NCI-H2227 treated with DMSO at 0.1 percent for 48 hours (cell line): Measurements from ENCODE around the gene HECTD4.

Experiments
- DNase-seq: peaks from one replicate; lab custom pipeline; 2025; lab: John Stamatoyannopoulos, UW

HECTD4 gene

DNA sequence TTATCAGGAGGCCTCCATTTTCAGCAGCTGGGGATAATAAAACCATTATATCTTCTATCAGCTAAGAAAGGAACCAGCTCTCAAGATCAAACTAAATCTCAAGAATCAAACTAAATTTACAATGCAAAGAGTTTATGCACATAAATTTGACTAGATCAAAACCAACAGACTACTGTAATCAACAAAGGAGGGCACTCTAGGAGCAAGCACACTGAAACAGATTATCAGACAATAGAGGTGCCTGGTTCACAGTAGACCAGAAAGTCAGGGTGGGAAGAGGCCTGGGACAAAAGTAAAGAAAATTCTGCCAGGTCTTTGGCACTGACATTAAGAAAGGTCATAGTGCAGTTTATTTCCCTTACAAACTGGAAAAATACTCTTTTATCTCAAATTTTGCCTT lies 61.0 kb downstream of the HECTD4 start:
- DNase-seq, result no peak

DNA sequence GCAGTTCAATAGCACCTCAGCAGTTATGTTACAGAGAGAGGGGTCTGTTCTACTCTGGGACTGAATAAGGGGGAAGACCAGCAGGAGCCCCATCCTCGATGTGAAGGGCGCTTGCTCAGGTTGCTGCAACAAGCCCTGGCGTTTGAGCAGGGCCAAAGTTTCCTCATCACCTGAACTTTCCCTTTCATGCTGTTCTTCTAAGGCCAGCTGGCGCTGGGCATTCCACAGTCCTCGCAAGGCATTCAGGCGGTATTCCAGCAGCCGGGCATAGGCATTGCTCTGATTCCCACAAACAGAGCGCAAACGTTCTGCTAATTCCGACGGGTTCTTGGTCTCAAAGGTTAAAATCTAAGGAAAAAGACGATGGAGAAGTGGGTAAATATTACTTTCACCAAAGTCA lies 62.8 kb downstream of the HECTD4 start:
- DNase-seq, result no peak

DNA sequence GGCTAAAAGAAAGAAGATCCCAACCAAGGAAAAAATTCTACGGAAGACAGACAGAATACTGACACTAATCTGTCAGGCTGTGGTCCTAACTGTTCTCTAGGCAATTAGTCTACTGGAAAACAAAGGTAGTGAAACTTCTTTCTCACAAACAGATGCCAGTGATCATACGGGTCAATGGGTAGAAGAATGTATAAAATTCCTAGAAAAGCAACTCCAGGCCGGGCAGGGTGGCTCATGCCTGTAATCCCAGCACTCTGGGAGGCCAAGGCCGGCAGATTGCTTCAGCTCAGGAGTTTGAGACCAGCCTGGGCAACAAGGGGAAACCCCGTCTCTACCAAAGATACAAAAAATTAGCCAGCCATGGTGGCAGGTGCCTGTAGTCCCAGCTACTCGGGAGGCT lies 64.8 kb downstream of the HECTD4 start:
- no peak for DNase-seq

DNA sequence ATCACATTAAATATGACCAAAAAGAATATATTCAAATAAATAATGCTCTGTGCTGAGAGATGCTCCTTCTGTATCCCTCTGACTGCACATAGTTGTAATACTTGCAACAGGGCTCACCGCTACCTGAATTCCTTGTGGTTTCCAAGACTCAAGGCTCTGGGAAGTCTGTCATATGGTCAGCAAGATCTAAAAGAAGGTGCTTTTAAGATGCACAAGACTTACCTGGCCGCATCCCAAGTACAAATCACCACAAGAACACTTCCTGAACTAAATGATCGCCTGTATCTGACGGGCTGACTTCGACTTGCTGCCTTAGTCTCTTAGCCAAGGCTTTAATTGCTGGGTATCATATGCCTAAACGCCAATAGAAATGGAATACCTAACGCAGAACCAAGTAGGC lies 67.2 kb downstream of the HECTD4 start:
- no peak for DNase-seq

DNA sequence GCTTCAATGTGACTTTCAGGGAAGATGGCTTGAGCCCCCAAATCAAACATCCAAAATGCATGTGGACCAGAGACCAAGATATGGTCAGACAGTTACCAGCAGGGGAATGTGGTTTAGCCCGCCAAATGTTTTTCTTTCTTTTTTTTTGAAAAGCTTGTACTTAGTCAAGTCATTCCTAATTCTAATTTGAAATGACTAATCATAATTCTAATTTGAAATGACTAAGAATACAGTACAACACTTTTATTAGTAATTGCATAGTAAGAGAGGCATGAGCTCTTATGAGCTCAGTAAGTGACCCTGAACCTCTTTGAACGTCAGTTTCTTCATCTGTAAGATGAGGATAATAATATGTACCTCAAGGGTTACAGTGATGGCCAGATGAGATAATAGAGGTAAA lies 72.4 kb downstream of the HECTD4 start:
- DNase-seq, result no peak

DNA sequence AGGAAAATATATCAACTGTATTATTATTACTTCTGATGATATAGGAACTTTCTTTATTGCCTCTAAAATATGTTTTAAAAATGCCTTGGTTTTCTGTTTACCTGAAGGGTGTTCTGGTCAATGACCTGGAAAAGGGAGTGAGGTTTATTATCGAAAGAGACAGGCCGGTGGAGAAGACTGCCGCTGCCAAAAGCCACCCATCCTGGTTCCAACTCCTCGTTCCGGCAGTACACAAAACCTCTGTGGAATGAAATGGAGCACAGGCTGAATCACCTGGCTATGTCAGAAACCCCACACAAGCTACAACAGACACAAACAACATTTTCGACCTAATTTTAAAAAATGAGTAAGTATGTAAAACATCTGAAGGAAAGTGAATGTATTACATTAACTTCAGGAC lies 73.6 kb downstream of the HECTD4 start:
- no peak for DNase-seq

DNA sequence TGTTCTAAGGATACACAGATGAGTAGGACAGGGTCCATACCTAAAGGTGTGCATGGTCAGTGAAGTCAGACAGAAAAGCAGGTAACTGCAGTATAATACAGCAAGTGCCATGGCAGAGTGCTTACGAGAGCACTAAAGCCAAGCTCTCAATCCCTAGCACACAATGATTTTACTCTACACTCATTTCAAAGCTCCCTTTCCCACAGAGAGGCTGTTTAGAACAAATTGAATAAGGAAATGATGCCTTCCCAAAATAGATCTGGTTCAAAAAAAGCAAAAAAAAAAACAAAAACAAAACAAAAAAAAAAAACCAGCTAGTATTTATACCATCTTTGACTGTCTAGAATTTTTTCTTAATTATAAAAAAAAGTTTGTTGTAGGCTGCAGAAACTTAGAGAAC lies 74.1 kb downstream of the HECTD4 start:
- no peak for DNase-seq

DNA sequence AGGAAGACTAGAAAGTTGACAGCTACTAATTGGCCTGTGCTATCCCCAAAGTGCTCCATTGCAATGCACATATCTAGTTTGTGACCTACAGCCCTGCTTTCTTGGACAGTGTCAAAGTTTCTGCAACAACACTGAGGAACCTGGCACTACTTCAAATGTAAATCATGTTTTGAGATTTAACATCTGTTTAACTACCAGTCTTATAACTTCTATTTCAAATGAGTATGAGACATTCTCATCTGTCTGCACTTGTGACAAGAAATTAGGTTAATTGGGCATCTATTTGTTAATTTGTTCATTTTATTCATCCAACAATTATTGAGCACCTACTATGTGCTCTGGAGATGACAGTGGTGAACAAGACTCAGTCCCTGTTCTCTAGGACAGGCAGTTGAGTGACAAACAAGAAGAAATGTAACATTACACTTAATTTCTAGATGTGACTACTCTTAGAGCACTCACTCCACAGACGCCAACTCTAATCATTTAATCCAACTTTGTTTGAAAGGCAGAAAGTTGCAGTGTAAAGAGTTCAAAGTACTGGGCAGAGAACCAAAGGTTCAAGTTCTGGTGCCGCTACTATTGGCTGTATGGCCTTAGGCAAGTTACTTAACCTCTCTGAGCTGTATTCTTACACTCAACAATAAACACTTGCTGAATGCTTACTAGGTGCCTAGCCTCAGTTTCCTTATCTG lies 74.8 kb downstream of the HECTD4 start:
- no peak for DNase-seq

DNA sequence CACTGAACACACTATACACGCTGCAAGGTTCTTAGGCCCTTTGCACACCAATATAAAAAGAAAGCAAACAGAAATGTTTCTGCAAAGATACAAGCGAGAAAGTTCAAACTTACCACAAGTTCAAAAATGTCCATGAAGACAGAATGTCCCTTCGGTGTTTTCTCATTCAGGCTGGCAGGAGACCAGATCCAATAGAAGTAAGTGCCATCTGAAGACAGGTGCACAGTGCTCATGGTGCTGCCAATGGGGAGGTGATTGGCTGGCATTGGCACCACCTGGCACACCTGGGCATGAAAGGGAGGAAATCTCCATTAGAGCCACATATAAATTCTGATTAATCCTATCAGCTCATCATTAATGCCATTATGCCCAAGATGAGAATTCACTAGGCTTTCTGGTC lies 76.3 kb downstream of the HECTD4 start:
- no peak for DNase-seq

DNA sequence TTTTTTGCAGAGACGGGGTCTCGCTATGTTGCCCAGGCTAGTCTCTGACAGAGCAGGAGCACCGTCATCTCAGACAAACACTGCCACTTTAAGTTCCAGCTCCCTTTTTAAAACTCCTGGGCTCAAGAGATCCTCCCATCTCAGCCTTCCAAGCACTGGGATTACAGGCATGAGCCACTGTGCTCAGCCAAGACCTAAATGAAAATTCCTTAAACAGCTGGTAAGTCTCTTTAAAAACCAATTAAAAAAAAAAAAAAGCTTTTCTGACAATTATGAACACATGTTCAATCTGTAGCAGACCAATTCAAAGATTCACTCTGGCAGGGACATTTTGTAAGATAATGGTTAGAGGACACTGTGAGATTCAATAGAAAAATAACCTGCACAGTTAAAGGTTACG lies 77.8 kb downstream of the HECTD4 start:
- no peak for DNase-seq

DNA sequence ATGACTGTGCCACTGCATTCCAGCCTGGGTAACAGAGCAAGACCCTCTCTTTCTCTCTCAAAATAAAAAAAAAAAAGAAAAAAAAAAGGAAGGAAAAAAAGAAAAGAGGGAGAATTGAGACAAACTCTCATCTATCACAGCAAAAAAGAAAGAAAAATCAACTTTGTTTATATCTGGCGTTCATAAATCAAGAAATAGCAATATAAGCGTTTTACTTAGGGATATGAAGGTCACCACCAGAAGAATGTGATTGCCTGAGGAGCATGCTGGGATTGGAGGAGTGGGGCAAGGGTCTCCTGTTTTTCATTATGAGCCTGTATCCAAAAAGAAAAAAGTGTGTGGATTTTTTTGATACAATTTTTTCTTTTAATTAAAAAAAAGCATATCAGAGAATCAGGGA lies 78.4 kb downstream of the HECTD4 start:
- no peak for DNase-seq

DNA sequence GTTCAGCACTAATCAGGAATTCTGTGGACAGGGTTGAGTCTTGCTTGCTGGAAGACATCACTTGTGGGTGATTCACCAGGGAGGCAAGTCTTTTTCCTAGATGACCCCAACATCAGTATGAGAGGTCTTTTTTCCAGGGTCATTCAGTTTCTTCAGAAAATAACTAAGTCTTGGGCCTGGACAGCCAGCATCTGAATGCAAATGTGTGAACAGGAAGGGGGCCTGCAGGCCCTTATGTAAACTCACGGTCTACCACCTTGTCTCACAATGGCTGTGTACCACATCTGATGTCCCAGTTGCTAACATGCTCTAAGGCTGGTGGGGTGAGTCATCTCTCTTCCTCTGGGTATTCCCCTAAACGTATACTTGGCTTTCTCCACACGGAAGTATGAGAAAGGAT lies 79.2 kb downstream of the HECTD4 start:
- DNase-seq, result no peak

DNA sequence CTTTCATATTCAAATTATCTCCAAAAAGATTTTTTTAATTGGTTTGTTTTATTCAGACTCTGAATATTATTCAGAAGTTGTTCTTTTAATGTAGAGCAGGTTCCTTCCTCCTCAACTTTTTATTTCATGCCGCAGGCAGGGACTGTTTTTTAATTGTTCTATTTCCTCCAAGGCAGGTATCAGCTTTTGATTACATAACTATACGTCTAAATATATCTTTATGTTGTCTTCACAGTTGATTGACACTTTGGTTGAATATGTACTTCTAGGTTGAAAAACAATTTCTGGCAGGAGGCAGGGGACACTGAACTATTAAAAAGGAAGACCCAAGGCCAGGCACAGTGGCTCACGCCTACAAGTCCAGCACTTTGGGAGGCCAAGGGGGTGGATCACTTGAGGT lies 82.5 kb downstream of the HECTD4 start:
- DNase-seq, result no peak

DNA sequence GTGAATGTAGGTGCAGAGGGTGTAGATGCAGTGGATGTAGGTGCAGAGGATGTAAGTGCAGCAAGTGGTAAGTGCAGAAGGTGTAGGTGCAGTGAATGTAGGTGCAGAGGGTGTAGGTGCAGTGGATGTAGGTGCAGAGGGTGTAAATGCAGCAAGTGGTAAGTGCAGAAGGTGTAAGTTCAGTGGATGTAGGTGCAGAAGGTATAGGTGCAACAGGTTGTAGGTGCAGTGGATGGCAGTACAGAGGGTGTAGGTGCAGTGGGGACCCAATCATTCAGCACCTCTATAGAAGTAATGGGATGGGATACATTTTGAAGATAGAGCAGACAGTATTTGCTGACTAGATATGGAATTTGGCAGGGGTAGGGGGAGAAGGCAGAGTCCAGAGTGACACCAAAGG lies 85.0 kb downstream of the HECTD4 start:
- DNase-seq, result no peak

DNA sequence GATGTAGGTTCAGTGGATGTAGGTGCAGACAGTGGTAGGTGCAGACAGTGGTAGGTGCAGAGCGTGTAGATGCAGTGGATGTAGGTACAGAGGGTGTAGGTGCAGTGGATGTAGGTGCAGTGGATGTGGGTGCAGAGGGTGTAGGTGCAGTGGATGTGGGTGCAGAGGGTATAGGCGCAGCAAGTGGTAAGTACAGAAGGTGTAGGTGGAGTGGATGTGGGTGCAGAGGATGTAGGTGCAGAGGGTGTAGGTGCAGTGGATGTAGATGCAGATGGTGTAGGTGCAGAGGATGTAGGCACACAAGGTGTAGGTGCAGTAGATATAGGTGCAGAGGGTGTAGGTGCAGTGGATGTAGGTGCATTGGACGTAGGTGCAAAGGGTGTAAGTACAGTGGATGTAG lies 86.0 kb downstream of the HECTD4 start:
- no peak for DNase-seq

DNA sequence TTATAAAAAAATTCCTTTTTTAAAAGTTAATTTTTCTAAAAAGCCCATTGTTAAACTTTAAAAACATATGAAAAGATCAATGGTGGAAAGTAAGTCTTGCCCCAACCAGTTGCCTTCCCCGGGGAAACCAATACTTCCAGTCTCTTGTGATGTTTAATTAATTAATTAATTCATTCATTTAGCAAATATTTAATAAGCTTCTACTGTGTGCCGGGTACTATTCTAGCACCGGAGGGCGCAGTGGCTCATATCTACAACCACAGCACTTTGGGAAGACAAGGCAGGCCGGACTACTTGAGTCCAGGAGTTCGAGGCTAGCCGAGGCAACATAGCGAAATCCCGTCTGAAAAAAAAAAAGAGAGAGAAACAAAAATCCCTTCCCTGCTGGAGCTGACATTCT lies 87.4 kb downstream of the HECTD4 start:
- no peak for DNase-seq

DNA sequence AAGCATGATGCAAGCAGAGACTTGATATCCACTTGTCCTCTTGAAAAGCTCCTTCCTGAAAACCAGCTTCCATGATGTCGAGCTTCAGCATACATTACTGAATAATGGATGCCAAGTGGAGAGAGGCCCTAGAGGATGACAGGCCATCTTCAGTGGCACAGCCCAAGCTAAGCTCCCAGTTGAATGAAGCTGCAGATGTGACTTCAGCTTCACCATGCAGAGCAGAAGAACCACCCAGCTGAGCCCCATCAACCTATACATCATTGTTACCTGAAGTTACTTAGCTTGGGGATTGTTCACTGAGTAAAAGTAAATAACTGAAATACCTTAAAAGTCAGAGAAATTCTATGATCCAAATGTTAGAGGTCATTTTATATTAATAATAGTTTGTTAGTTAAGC lies 93.6 kb downstream of the HECTD4 start:
- no peak for DNase-seq

DNA sequence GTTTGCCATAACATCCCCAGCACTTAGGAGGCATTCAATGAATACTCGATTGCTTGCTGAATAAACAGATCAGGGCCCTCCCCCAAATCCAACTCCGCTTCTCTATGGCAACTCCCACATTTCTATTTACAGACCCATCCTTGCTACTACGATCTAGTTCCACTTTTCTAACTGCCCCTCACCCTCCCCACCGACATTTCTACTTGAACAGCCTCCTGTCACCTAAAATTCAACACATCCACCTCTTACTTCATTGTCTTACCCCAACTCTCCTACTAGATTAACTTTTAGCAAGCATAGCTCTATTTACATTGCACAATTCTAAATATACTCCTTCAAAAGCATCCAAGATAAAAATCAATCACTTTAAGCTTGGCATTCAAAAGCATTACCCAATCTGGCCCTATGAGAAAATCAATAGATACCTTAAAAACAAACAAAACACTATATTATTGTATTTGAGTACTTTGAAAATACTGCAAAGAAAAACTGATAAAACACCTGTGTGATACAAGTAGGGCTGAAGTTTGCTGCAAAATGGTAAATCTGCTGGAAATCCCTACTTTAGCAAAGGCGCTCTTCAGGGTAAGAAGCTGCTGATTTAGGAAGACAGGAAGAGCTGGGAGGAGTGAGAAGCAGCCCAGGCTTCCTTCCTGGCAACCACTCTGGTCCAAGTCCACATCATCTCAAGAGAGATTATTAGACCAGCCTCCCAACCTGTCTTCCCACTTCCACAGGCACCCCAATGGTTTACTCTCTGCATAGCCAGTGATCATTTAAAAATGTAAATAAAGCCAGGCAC lies 96.4 kb downstream of the HECTD4 start:
- no peak for DNase-seq

DNA sequence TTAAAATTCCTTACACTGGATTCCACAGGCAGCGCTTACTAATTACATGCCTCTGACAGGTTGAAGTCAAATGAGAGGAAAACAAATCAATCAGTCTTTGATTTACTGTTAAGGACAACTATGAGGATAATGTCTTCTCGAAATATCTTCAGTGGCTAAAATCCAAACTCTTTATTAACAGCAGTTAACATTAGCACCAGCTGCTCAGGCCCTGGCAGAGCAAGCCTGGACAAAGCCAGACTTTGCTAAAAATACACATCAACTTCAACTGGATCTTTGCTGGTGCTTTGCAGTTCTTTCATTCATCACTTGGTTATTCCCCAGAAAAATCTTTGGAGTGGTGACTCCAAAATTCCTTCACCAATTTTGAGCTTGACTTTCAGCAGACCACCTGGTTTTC lies 98.7 kb downstream of the HECTD4 start:
- no peak for DNase-seq

DNA sequence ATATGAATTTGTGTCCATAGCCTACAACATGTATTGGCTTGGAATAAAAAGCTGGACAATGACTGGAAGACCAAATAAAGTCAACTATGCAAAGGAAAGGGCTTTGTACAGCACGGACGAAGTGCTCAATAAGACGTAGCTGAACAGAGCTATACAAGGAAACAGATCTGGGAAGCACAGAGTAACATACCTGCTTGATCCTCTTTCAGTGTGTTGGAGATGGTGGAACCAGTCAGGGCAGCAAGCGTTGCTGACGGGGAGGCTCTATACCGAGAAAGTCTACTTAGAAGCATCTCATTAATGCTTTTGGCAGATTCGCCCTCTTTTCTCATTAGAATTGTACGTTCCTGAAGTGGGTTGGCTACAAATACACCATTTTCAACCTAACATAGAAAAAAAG lies 99.3 kb downstream of the HECTD4 start:
- DNase-seq, result no peak

DNA sequence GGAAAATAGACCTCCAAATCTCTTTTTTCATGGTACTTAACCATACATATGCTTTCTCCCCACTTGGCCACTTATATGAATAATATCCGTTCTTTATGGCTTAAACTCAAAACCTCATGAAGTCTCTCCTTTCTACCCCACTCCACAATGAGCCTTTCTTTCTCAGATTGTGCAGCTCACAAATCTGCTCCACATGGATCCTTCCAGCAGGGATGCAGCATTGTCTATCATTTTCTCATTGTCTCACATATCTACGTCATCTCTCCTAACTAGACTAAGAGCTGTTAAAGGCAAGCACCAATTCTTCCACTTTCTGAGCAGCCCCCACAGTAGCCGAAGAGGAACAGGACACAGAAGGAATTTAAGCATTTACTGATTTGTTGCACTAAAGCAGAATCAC lies 106.4 kb downstream of the HECTD4 start:
- DNase-seq, result no peak

DNA sequence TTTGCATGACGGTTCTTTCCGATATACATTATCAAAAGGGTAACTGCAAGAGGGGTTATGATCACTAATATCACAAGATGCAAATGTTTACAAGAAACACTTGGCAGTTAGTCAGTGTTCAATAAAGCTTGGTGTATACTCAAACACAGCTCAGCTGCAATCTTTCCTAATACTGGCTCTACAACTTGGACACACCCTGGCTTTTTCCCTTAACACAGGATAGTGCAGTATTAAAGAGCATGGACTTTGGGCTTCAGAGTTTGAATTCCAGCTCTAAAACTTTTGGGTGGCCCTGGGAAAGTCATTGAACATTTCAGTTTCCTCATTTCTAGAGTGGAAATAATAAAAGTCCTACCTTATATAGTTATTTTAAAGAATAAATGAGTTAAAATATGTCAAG lies 107.0 kb downstream of the HECTD4 start:
- DNase-seq, result no peak

DNA sequence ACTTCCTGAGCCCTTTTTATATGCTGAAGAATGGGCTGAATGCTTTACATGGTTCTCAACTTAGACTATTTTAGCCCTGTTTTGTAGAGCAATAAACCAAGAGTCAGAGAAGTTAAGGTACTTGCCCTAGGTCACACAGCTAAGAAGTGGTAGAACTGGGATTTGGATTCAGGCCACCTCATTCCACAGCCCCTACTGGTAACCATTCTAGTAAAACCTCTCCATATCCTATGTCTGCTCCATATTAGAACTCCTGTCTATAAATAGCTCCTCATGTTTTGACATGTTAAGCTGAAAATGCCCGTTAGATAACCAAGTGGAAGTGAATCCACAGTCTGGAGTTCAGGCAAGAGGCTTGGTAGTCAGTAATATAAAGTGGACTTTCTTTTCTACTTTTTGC lies 111.6 kb downstream of the HECTD4 start:
- DNase-seq, result no peak

DNA sequence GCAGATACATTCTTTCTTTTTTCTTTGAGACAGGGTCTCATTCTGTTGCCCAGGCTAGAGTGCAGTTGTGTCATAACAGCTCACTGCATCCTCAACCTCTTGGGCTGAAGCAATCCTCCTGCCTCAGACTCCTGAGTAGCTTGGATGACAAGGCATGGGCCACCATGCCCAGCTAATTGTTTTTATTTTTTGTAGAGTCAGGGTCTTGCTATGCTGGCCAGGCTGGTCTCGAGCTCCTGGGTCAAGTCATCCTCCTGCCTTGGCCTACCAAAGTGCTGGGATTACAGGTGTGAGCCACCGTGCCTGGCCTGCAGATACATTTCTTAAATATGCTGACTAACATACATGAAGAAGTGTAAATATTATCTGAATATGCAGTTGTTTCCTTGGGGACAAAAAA lies 115.8 kb downstream of the HECTD4 start:
- no peak for DNase-seq
